Keratinocyte (primary cell): ENCODE results near the gene TMEM132A. TPM values are rescaled to one million over a fixed set of nuclear protein-coding genes. Genes with fewer than 3 reads are reported as not detected.

Experiments used
- DNase-seq: peaks from one replicate; pipeline ENCODE4 v3.0.0-alpha.2; 2011; ENCODE audit warnings: low read depth, missing footprints, low spot score
- FAIRE-seq: peaks from 2 replicates; lab custom pipeline; 2011; peaks lifted over from hg19 to GRCh38; lab: Jason Lieb, UNC
- H2AFZ ChIP-seq: 2 replicates; pipeline ENCODE4 v1.6.0; 2012; ENCODE audit warnings: low read length, control low read depth, inconsistent platforms; ENCODE audit not compliant: control insufficient read depth
- H3K27ac ChIP-seq: 2 replicates; pipeline ENCODE4 v1.5.1; 2011; ENCODE audit warnings: low read length; ENCODE audit not compliant: control insufficient read depth, insufficient read depth
- H3K27me3 ChIP-seq: 3 replicates; pipeline ENCODE4 v1.6.0; 2011; ENCODE audit warnings: low read length; ENCODE audit not compliant: control insufficient read depth, insufficient read depth; ENCODE audit errors: extremely low read depth
- H3K36me3 ChIP-seq, 2 experiments: 2 replicates in 1 of 2; 3 replicates in 1 of 2; pipeline ENCODE4 v1.5.1; 2011; ENCODE audit warnings: low read length in 2 of 2, mild to moderate bottlenecking in 1 of 2; ENCODE audit not compliant: control insufficient read depth in 2 of 2, insufficient read depth in 2 of 2; ENCODE audit errors: extremely low read depth in 1 of 2
- H3K4me1 ChIP-seq: 3 replicates; pipeline ENCODE4 v1.5.1; 2011; ENCODE audit warnings: low read length; ENCODE audit not compliant: control insufficient read depth, insufficient read depth; ENCODE audit errors: extremely low read depth
- H3K4me2 ChIP-seq: 3 replicates; pipeline ENCODE4 v1.6.0; 2011; ENCODE audit warnings: low read depth, low read length; ENCODE audit not compliant: control insufficient read depth, insufficient read depth; ENCODE audit errors: extremely low read depth
- H3K4me3 ChIP-seq, 3 experiments: fragments of 200-600 bp in 1 of 3; sonication (generic) in 1 of 3; 2 replicates in 2 of 3; 3 replicates in 1 of 3; pipeline ENCODE4 v1.5.1; 2011 to 2016; ENCODE audit warnings: low read length in 3 of 3, mild to moderate bottlenecking in 3 of 3, control low read depth in 2 of 3, inconsistent platforms in 1 of 3, low read depth in 1 of 3, mixed read lengths in 1 of 3, mixed run types in 1 of 3, moderate library complexity in 1 of 3; ENCODE audit not compliant: control insufficient read depth in 2 of 3, insufficient read depth in 2 of 3; ENCODE audit errors: extremely low read depth in 1 of 3
- H3K79me2 ChIP-seq: 2 replicates; pipeline ENCODE4 v1.6.0; 2012; ENCODE audit warnings: low read length; ENCODE audit not compliant: control insufficient read depth, insufficient read depth
- H3K9ac ChIP-seq: 3 replicates; pipeline ENCODE4 v1.6.0; 2011; ENCODE audit warnings: low read length; ENCODE audit not compliant: control insufficient read depth, insufficient read depth; ENCODE audit errors: extremely low read depth
- H3K9me1 ChIP-seq: 3 replicates; pipeline ENCODE4 v1.6.0; 2011; ENCODE audit warnings: low read length; ENCODE audit not compliant: control insufficient read depth, insufficient read depth; ENCODE audit errors: extremely low read depth
- H3K9me3 ChIP-seq: 2 replicates; pipeline ENCODE4 v1.5.1; 2012; ENCODE audit warnings: low read depth, low read length; ENCODE audit not compliant: control insufficient read depth
- H4K20me1 ChIP-seq: 3 replicates; pipeline ENCODE4 v1.6.0; 2011; ENCODE audit warnings: low read length; ENCODE audit not compliant: control insufficient read depth, insufficient read depth; ENCODE audit errors: extremely low read depth
- CTCF ChIP-seq, 3 experiments: IDR thresholded peaks in 1 of 3; conservative IDR thresholded peaks in 1 of 3; optimal IDR thresholded peaks in 1 of 3; 2 replicates in 2 of 3; 3 replicates in 1 of 3; pipeline versions ENCODE3 to v1.5.1; 2011; ENCODE audit warnings: low read length in 3 of 3, mild to moderate bottlenecking in 3 of 3, moderate library complexity in 2 of 3, control low read depth in 1 of 3, inconsistent platforms in 1 of 3; ENCODE audit not compliant: insufficient read depth in 2 of 3; ENCODE audit errors: extremely low read depth in 1 of 3
- EZH2 ChIP-seq: IDR thresholded peaks from one replicate; pipeline ENCODE4 v1.6.1; 2012; ENCODE audit warnings: inconsistent platforms, mild to moderate bottlenecking, low read length, moderate library complexity
- dilution Hi-C: fragments of 300-500 bp; cut with MboI; formaldehyde crosslinking; loops from one replicate; pipeline ENCODE4 v1.7.0; 2020; ENCODE audit warnings: low sequenced_read_pairs; ENCODE audit not compliant: extremely low pct_ligation_motif_present
- polyA plus RNA-seq, 5 experiments: library from polyadenylated mRNA; depleted of rRNA in 3 of 5; stranded (reverse) in 3 of 5; stranded (forward) in 1 of 5; unstranded in 1 of 5; fragments of >200 nt; gene quantifications; 1 replicate in 1 of 5; 2 replicates in 3 of 5; 3 replicates in 1 of 5; pipeline versions ENCODE4 v1.2.1 to v1.2.3, GENCODE V29; 2011 to 2012; ENCODE audit warnings: missing spikeins in 2 of 5, low read depth in 1 of 5, low replicate concordance in 1 of 5

TMEM132A gene
- polyA plus RNA-seq, 1 donor (not counting 4 experiments of a cell fraction or from before 2014, with no cell fraction given): 16.6 TPM

DNA sequence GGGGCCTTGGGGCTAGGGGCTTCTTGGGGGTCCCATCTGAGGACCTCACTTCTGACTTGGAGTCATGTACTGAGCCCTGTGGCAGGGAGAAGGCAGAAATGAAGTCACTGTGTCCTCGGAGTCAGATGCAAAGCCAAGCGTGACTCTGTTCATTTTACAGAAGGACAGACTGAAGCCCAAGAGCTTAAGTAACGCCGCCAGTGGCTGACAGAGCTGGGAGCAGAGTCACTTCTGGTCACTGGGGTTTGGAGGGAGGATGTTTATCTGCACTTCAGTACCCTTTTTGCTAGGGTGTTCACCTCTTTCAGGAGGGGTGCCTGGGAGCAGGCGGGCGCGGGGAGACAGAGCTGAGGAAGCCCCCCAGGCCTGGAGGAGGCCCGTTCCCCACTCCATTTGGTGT, 57.9 kb downstream of the TMEM132A start:
- no peak overlapping the region for H3K4me2 ChIP-seq
- H2AFZ ChIP-seq: no peak overlapping the region
- no peaks in the 10 kb centered on the region for H3K79me2 ChIP-seq
- H3K36me3 ChIP-seq: no peaks in the 10 kb centered on the region
- H3K4me3 ChIP-seq: no peak overlapping the region
- peaks cover 25% of the 10 kb centered on the region for H3K4me1 ChIP-seq
- DNase-seq: no peak
- no peaks in the 10 kb centered on the region for H4K20me1 ChIP-seq
- peaks cover 2% of the 10 kb centered on the region for H3K27me3 ChIP-seq
- no peak overlapping the region for H3K27ac ChIP-seq
- no peaks in the 10 kb centered on the region for H3K9me3 ChIP-seq
- TF ChIP-seq CTCF (optimal IDR thresholded peaks at IDR 0.05 in 1 of 3, IDR thresholded peaks at IDR 0.05 in 1 of 3, conservative IDR thresholded peaks at IDR 0.05 in 1 of 3; ENCODE audit: extremely low read depth in 1 of 3, insufficient read depth in 2 of 3, low read length in 3 of 3) (no peak), EZH2 (no peak)
- FAIRE-seq: no peak
- no peak overlapping the region for H3K9ac ChIP-seq
- H3K9me1 ChIP-seq: peaks cover 2% of the 10 kb centered on the region
- dilution Hi-C loops: no loop called here

- Histone ChIP-seq H3K27ac (no peak overlapping the region), H2AFZ (no peak overlapping the region), H3K9me3 (no peaks in the 10 kb centered on the region), H3K27me3 (peaks cover 8% of the 10 kb centered on the region), H3K36me3 (no peaks in the 10 kb centered on the region), H3K4me1 (peaks cover 16% of the 10 kb centered on the region), H3K9me1 (no peaks in the 10 kb centered on the region), H3K79me2 (no peaks in the 10 kb centered on the region), H3K4me2 (no peak overlapping the region), H3K9ac (no peak overlapping the region), H3K4me3 (no peak overlapping the region), H4K20me1 (no peaks in the 10 kb centered on the region)
- DNase-seq (no peak), FAIRE-seq (no peak)
- no peak for TF ChIP-seq CTCF (optimal IDR thresholded peaks at IDR 0.05 in 1 of 3, IDR thresholded peaks at IDR 0.05 in 1 of 3, conservative IDR thresholded peaks at IDR 0.05 in 1 of 3; ENCODE audit: extremely low read depth in 1 of 3, insufficient read depth in 2 of 3, low read length in 3 of 3)
- TF ChIP-seq EZH2: no peak
- dilution Hi-C loops: no loop called here
Observed at GRCh38 chr11:60984149-60984548, 59.9 kb downstream of the TMEM132A start.
